ENCODE data around the gene DENR.
"Not testable (repeated sequence)": the region's sequence is repeated elsewhere in the genome, so short reads cannot be mapped to it uniquely, and the experiment has no call there.

DNA sequence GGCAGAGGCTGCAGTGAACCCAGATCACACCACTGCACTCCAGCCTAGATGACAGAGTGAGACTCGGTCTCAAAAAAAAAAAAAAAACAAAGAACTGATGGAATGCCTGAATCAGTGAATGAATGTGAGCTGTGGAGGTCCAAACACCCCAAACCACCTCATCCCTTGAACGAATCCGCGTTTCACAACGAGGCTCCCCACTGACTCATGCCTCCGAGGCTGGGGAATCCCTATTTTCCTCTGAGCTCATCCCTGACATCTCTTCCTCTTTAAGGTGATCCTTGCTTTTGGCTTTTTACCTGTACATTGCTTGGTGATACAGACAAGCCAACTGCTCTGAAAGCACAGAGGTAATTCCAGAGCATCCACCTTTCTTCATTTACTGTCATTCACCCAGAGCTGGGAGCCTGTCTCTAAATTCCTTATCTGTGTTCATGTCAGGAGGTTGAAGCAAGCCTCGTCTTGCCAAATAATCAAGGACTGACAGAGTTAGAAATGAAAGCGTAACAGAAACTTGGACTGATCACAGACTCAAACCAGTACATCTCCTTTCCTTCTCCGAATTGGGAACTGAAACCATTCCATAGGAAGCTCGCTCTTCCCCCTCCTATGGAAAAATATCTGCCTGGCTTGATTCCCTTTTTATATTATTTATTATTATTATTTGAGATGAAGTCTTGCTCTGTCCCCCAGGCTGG is 39.0 kb upstream of the DENR start:
- TF ChIP-seq, protein P1, sequence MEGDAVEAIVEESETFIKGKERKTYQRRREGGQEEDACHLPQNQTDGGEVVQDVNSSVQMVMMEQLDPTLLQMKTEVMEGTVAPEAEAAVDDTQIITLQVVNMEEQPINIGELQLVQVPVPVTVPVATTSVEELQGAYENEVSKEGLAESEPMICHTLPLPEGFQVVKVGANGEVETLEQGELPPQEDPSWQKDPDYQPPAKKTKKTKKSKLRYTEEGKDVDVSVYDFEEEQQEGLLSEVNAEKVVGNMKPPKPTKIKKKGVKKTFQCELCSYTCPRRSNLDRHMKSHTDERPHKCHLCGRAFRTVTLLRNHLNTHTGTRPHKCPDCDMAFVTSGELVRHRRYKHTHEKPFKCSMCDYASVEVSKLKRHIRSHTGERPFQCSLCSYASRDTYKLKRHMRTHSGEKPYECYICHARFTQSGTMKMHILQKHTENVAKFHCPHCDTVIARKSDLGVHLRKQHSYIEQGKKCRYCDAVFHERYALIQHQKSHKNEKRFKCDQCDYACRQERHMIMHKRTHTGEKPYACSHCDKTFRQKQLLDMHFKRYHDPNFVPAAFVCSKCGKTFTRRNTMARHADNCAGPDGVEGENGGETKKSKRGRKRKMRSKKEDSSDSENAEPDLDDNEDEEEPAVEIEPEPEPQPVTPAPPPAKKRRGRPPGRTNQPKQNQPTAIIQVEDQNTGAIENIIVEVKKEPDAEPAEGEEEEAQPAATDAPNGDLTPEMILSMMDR (conservative IDR thresholded peaks at IDR 0.05 in 1 of 2, IDR thresholded peaks at IDR 0.05 in 1 of 2; ENCODE audit: extremely low read depth in 1 of 2, insufficient read depth in 1 of 2, low read depth in 1 of 2, low read length in 2 of 2), result not testable (repeated sequence)
- not testable (repeated sequence) for TF ChIP-seq EZH2 (IDR thresholded peaks at IDR 0.05; ENCODE audit: borderline replicate concordance, low read length)
